ENCODE results near the gene VWF. TPM values are rescaled to one million over a fixed set of nuclear protein-coding genes. Genes with fewer than 3 reads are reported as not detected.

VWF gene
- total and polyA plus RNA-seq, 9 donors, result 47.8 to 98.6 (median 80.7) TPM

- Histone ChIP-seq H3K4me1 (ENCODE audit: control insufficient read depth, insufficient read depth, low read length) (no peaks in the 10 kb centered on the region), H3K36me3 (ENCODE audit: control insufficient read depth, insufficient read depth, low read length) (no peaks in the 10 kb centered on the region), H3K27ac (ENCODE audit: low read length) (no peak overlapping the region), H3K4me3 (ENCODE audit: low read length) (no peak overlapping the region), H3K9me3 (replicated peaks; ENCODE audit: control insufficient read depth, low read depth, low read length) (no peaks in the 10 kb centered on the region), H3K27me3 (ENCODE audit: control insufficient read depth, insufficient read depth, low read length) (peaks cover 16% of the 10 kb centered on the region)
- no peak for DNase-seq
- WGBS (ENCODE audit: insufficient coverage), result 60% methylated on average over 3 of the region's 3 CpGs
Measured at GRCh38 chr12:6062395-6062756, 62.1 kb downstream of the VWF start.

GRCh38 chr12:6061660-6062059 lies 62.8 kb downstream of the VWF start:
- no peaks in the 10 kb centered on the region for H3K9me3 ChIP-seq (replicated peaks; ENCODE audit: control insufficient read depth, low read depth, low read length)
- H3K27me3 ChIP-seq (ENCODE audit: control insufficient read depth, insufficient read depth, low read length), result peaks cover 24% of the 10 kb centered on the region
- no peak overlapping the region for H3K27ac ChIP-seq (ENCODE audit: low read length)
- H3K4me1 ChIP-seq (ENCODE audit: control insufficient read depth, insufficient read depth, low read length), result peaks cover 4% of the 10 kb centered on the region
- peak; percentile 48 for DNase-seq
- WGBS (ENCODE audit: insufficient coverage), result no CpG with 5 or more reads among the region's 3 CpGs
- H3K4me3 ChIP-seq (ENCODE audit: low read length), result no peak overlapping the region
- H3K36me3 ChIP-seq (ENCODE audit: control insufficient read depth, insufficient read depth, low read length), result no peaks in the 10 kb centered on the region

GRCh38 chr12:6059860-6060565 lies 64.5 kb downstream of the VWF start:
- Histone ChIP-seq H3K27me3 (ENCODE audit: control insufficient read depth, insufficient read depth, low read length) (peaks cover 32% of the 10 kb centered on the region), H3K9me3 (replicated peaks; ENCODE audit: control insufficient read depth, low read depth, low read length) (no peaks in the 10 kb centered on the region), H3K4me3 (ENCODE audit: low read length) (no peak overlapping the region), H3K27ac (ENCODE audit: low read length) (no peak overlapping the region), H3K4me1 (ENCODE audit: control insufficient read depth, insufficient read depth, low read length) (peaks cover 4% of the 10 kb centered on the region), H3K36me3 (ENCODE audit: control insufficient read depth, insufficient read depth, low read length) (no peaks in the 10 kb centered on the region)
- no peak for DNase-seq
- 62% methylated on average over 10 of the region's 14 CpGs for WGBS (ENCODE audit: insufficient coverage)

- no peak for DNase-seq
- Histone ChIP-seq H3K9me3 (replicated peaks; ENCODE audit: control insufficient read depth, low read depth, low read length) (no peaks in the 10 kb centered on the region), H3K4me1 (ENCODE audit: control insufficient read depth, insufficient read depth, low read length) (peaks cover 4% of the 10 kb centered on the region), H3K36me3 (ENCODE audit: control insufficient read depth, insufficient read depth, low read length) (no peaks in the 10 kb centered on the region), H3K27ac (ENCODE audit: low read length) (no peak overlapping the region), H3K27me3 (ENCODE audit: control insufficient read depth, insufficient read depth, low read length) (peaks cover 32% of the 10 kb centered on the region), H3K4me3 (ENCODE audit: low read length) (no peak overlapping the region)
- 80% methylated on average over 1 of the region's 3 CpGs for WGBS (ENCODE audit: insufficient coverage)
Measured at GRCh38 chr12:6059221-6059620, 65.2 kb downstream of the VWF start.

GRCh38 chr12:6058481-6059161 lies 65.8 kb downstream of the VWF start:
- Histone ChIP-seq H3K36me3 (ENCODE audit: control insufficient read depth, insufficient read depth, low read length) (no peaks in the 10 kb centered on the region), H3K27ac (ENCODE audit: low read length) (no peak overlapping the region), H3K9me3 (replicated peaks; ENCODE audit: control insufficient read depth, low read depth, low read length) (no peaks in the 10 kb centered on the region), H3K27me3 (ENCODE audit: control insufficient read depth, insufficient read depth, low read length) (peaks cover 32% of the 10 kb centered on the region), H3K4me1 (ENCODE audit: control insufficient read depth, insufficient read depth, low read length) (peaks cover 4% of the 10 kb centered on the region), H3K4me3 (ENCODE audit: low read length) (no peak overlapping the region)
- no peak for DNase-seq
- WGBS (ENCODE audit: insufficient coverage), result 64% methylated on average over 10 of the region's 15 CpGs

GRCh38 chr12:6057700-6058099 lies 66.8 kb downstream of the VWF start:
- Histone ChIP-seq H3K4me3 (ENCODE audit: low read length) (no peak overlapping the region), H3K4me1 (ENCODE audit: control insufficient read depth, insufficient read depth, low read length) (peaks cover 4% of the 10 kb centered on the region), H3K36me3 (ENCODE audit: control insufficient read depth, insufficient read depth, low read length) (no peaks in the 10 kb centered on the region), H3K27me3 (ENCODE audit: control insufficient read depth, insufficient read depth, low read length) (peaks cover 32% of the 10 kb centered on the region), H3K9me3 (replicated peaks; ENCODE audit: control insufficient read depth, low read depth, low read length) (no peaks in the 10 kb centered on the region), H3K27ac (ENCODE audit: low read length) (no peak overlapping the region)
- 36% methylated on average over 22 of the region's 30 CpGs for WGBS (ENCODE audit: insufficient coverage)
- DNase-seq, result no peak

GRCh38 chr12:6056406-6057240 lies 67.8 kb downstream of the VWF start:
- peaks cover 32% of the 10 kb centered on the region for H3K27me3 ChIP-seq (ENCODE audit: control insufficient read depth, insufficient read depth, low read length)
- no peak for DNase-seq
- no peak overlapping the region for H3K4me3 ChIP-seq (ENCODE audit: low read length)
- no peaks in the 10 kb centered on the region for H3K9me3 ChIP-seq (replicated peaks; ENCODE audit: control insufficient read depth, low read depth, low read length)
- WGBS (ENCODE audit: insufficient coverage), result 13% methylated on average over 47 of the region's 58 CpGs
- H3K27ac ChIP-seq (ENCODE audit: low read length), result no peak overlapping the region
- peaks cover 4% of the 10 kb centered on the region for H3K4me1 ChIP-seq (ENCODE audit: control insufficient read depth, insufficient read depth, low read length)
- no peaks in the 10 kb centered on the region for H3K36me3 ChIP-seq (ENCODE audit: control insufficient read depth, insufficient read depth, low read length)

- no peak for DNase-seq
- Histone ChIP-seq H3K4me1 (ENCODE audit: control insufficient read depth, insufficient read depth, low read length) (peaks cover 4% of the 10 kb centered on the region), H3K36me3 (ENCODE audit: control insufficient read depth, insufficient read depth, low read length) (no peaks in the 10 kb centered on the region), H3K27ac (ENCODE audit: low read length) (no peak overlapping the region), H3K9me3 (replicated peaks; ENCODE audit: control insufficient read depth, low read depth, low read length) (no peaks in the 10 kb centered on the region), H3K27me3 (ENCODE audit: control insufficient read depth, insufficient read depth, low read length) (peaks cover 26% of the 10 kb centered on the region), H3K4me3 (ENCODE audit: low read length) (no peak overlapping the region)
- WGBS (ENCODE audit: insufficient coverage), result 95% methylated on average over 3 of the region's 4 CpGs
Measured at GRCh38 chr12:6053541-6053940, 70.9 kb downstream of the VWF start.

GRCh38 chr12:6052940-6053329 lies 71.5 kb downstream of the VWF start:
- Histone ChIP-seq H3K27me3 (ENCODE audit: control insufficient read depth, insufficient read depth, low read length) (peaks cover 21% of the 10 kb centered on the region), H3K4me3 (ENCODE audit: low read length) (no peak overlapping the region), H3K27ac (ENCODE audit: low read length) (no peak overlapping the region), H3K9me3 (replicated peaks; ENCODE audit: control insufficient read depth, low read depth, low read length) (no peaks in the 10 kb centered on the region), H3K36me3 (ENCODE audit: control insufficient read depth, insufficient read depth, low read length) (no peaks in the 10 kb centered on the region), H3K4me1 (ENCODE audit: control insufficient read depth, insufficient read depth, low read length) (peaks cover 4% of the 10 kb centered on the region)
- WGBS (ENCODE audit: insufficient coverage), result no CpG with 5 or more reads among the region's 4 CpGs
- DNase-seq, result no peak

Data from muscle of leg (tissue), 11 donors.